ENCODE data around the gene LDHD. TPM values are rescaled to one million over a fixed set of nuclear protein-coding genes. Genes with fewer than 3 reads are reported as not detected.

The LDHD gene
- total RNA-seq, 6 experiments from 2014 or later, result 0.58 to 2.0 (median 0.77) TPM

- Mint-ChIP-seq H3K36me3 (ENCODE audit: low read depth) (no peaks in the 10 kb centered on the region), H3K4me1 (ENCODE audit: low read depth) (peaks cover 15% of the 10 kb centered on the region), H3K4me3 (no peak overlapping the region), H3K27ac (no peak overlapping the region), H3K27me3 (ENCODE audit: insufficient read depth) (no peaks in the 10 kb centered on the region), H3K9me3 (no peaks in the 10 kb centered on the region)
- no peak for DNase-seq
- no peak for TF ChIP-seq CTCF (IDR thresholded peaks at IDR 0.05)
Observed at GRCh38 chr16:75073545-75074303, 42.9 kb downstream of the LDHD start.

DNA sequence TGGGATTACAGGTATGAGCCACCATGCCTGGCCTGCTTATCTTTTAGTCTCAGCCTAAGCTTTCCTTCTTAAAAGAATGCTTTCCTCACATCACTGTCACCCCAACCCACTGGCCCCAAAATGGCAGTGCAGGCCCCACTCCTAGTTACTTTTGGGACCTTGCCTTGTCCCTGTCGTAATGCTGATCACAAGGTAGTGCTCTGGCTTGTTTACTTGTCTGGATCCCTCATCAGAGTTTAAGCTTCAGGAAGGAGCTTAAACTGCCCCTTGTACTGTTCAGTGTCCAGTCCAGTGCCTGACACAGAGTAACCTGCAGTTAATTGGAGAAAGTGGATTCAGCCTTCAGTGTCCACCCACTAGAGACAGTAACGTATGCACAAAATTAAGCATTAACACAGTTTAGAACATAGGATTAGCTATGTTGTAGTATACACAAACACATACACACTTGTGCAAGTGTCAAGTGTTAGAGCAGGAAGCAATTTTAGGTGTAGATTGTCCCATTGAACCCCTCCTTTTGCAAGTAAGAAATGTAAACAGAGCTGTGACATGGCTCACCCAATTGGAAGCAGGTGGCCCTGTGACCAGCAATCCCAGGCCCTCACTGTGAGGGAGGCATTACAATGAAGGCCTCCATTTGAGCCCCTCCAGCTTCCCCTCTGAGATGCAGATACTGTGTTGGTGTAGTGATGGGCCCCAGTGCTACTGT is 44.2 kb downstream of the LDHD start:
- TF ChIP-seq CTCF (IDR thresholded peaks at IDR 0.05), result no peak
- Mint-ChIP-seq H3K4me3 (no peak overlapping the region), H3K9me3 (no peaks in the 10 kb centered on the region), H3K27me3 (ENCODE audit: insufficient read depth) (no peaks in the 10 kb centered on the region; the same call in 1 of the 2 replicates), H3K4me1 (ENCODE audit: low read depth) (peaks cover 11% of the 10 kb centered on the region), H3K27ac (no peak overlapping the region), H3K36me3 (ENCODE audit: low read depth) (no peaks in the 10 kb centered on the region)
- no peak for DNase-seq

DNA sequence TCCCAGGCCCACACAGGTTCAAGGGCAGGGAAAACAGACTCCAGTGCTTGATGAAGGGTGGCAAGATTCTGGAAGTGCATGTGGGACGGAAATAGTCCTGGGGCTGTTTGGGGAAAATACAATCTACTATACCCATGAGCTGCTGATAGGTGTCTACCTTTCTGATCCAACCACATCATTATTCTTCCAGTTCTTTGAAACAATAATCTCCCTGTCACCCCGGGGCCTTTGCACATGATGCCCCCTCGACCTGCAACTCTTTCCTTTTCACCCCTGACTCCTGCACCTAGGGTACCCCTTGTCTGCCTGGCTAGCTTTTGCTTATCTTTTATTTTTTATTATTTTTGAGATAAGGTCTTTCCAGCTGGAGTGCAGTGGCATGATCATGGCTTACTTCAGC is 45.0 kb downstream of the LDHD start:
- peaks cover 11% of the 10 kb centered on the region for H3K4me1 Mint-ChIP-seq (ENCODE audit: low read depth)
- no peaks in the 10 kb centered on the region; the same call in 1 of the 2 replicates for H3K27me3 Mint-ChIP-seq (ENCODE audit: insufficient read depth)
- H3K27ac Mint-ChIP-seq, result no peak overlapping the region
- no peaks in the 10 kb centered on the region for H3K9me3 Mint-ChIP-seq
- no peak for DNase-seq
- TF ChIP-seq CTCF (IDR thresholded peaks at IDR 0.05), result no peak
- no peak overlapping the region for H3K4me3 Mint-ChIP-seq
- H3K36me3 Mint-ChIP-seq (ENCODE audit: low read depth), result no peaks in the 10 kb centered on the region

GRCh38 chr16:75070012-75070841 is 46.4 kb downstream of the LDHD start:
- no peak for DNase-seq
- TF ChIP-seq CTCF (IDR thresholded peaks at IDR 0.05), result no peak
- Mint-ChIP-seq H3K4me3 (no peak overlapping the region), H3K4me1 (ENCODE audit: low read depth) (peaks cover 11% of the 10 kb centered on the region), H3K9me3 (no peaks in the 10 kb centered on the region), H3K36me3 (ENCODE audit: low read depth) (no peaks in the 10 kb centered on the region), H3K27me3 (ENCODE audit: insufficient read depth) (no peaks in the 10 kb centered on the region; the same call in 1 of the 2 replicates), H3K27ac (no peak overlapping the region)
